RWPE1 (cell line): Measurements from ENCODE around the gene ANKRD11.

Experiments
- CTCF ChIA-PET: fragments of 350-600 bp; sonication (Branson Sonifier 250); formaldehyde crosslinking; extraction: SDS; loops from one replicate; lab custom pipeline; 2021; lab: Yijun Ruan, JAX
- POLR2A ChIA-PET: fragments of 400-600 bp; formaldehyde crosslinking; extraction: SDS; loops from one replicate; lab custom pipeline; 2020; ENCODE audit warnings: antibody characterized with exemption; ENCODE audit not compliant: low non-redundant PET; lab: Yijun Ruan, JAX
- DNase-seq: peaks from one replicate; pipeline ENCODE4 v3.0.0; 2012; ENCODE audit warnings: low spot score
- H3K27ac ChIP-seq: fragments of 450-650 bp; 2 replicates; pipeline ENCODE4 v1.5.1; 2017
- CTCF ChIP-seq: fragments of 450-650 bp; conservative IDR thresholded peaks from 2 replicates; pipeline ENCODE4 v1.5.1; 2017; ENCODE audit warnings: low read depth, mild to moderate bottlenecking

ANKRD11 gene

DNA sequence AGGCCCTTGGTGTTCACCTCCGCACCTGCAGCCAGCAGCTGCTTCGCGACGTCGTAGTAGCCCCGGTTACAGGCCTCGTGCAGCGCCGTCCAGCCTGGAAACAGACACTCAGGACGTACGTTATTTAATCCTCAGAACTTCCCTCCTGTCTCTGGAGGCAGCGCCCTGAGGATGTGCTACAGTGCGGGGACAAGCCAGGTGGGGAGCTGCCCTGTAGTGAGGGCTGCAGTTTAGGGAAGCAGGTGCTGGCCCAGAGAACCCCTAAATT lies 201.8 kb downstream of the ANKRD11 start:
- POLR2A ChIA-PET: no interaction called here
- peak overlapping the region; percentile 34 for H3K27ac ChIP-seq
- TF ChIP-seq CTCF: no peak
- no peak for DNase-seq
- CTCF ChIA-PET: interaction anchor here (0.6 to 0.7 kb wide), 4 partner anchors 8 to 697 kb away, joined by 3 to 6 read pairs (median 4); no protein-coding TSS in a partner anchor

DNA sequence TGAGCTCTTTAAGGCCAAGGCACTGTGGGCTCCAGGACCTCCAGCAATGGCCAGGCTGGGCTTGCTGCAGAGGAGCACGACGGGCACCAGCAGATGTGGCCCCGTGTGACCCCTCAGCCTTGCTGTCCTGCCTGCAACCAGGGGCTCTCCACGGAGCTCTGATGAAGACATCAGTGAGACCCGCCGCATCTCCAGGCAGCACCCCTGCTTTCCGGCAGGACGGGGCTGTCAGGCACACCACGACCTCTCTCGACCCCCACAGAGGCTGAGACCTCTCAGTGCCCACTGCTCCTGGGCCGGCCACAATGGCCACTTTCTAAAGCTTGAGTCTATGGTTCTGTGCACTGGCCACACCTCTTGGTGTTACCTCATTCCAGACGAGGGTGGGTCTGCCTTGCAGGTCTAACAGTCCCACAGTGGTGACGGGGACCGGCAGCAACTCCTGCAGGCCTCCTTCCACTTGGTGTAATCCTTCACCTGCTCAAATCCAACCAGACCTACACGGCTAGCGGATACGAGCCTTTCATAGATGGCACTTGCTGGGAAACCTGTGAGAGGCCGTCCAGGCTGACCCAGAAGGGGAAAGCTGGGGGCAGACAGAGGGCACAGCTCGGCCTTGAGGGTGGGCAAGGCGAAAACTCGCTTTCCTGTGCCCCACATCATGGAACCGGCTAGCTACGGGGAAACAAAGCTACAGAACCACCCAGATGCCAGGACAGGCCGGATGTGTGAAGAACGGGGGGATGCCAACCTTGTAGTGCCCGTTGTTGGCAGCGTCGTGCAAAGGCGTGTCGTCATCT lies 202.4 kb downstream of the ANKRD11 start:
- DNase-seq: no peak
- ChIA-PET POLR2A (no interaction called here), CTCF (interaction anchor here (0.6 kb wide), 1 partner anchor 504 kb away, joined by 3 read pairs; no protein-coding TSS in a partner anchor)
- H3K27ac ChIP-seq: peak overlapping the region; percentile 34
- no peak for TF ChIP-seq CTCF

DNA sequence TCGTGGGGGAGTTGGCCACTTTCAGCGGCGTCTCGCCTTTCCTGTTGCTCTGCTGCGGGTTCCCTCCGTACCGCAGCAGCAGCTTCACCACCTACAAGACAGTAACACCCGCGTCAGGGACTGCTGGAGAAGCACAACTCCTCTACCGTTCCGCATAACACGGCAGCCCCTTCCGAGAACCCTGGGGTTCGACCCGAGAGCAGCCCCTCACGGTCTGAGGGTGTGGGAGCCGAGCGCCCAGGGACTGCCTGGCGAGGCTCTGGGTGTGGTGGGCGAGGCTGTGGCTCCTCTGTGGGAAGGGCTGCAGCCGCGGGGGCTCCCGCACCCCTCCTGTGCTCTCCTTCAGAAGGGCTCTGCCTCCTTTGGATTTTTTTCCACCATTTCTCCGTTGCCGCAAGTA lies 204.3 kb downstream of the ANKRD11 start:
- DNase-seq: no peak
- ChIA-PET CTCF (interaction anchor here (0.6 kb wide), 1 partner anchor 181 kb away, joined by 3 read pairs; no protein-coding TSS in a partner anchor), POLR2A (no interaction called here)
- no peak for TF ChIP-seq CTCF
- H3K27ac ChIP-seq: no peak overlapping the region; the same call in 1 of the 2 replicates

DNA sequence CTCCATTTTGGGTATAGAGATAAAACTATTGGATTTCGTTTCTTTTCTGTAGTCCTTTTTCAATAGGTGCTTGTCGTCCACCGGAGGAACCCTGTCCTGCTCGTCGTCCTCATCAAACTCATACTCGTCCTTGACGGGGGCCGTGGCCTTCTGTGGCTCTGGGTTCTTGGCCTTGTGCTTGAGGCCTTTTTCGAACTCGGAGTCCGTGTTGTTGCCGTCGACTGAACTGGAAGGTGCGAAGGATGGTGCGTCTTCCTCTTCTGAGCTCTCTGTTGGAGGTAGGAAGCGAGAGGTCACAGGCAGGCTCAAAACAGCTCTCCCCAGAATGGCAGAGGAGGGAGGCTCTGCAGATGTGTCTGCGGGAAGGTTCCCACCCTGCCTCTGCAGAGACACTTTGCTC lies 205.0 kb downstream of the ANKRD11 start:
- no peak for DNase-seq
- ChIA-PET POLR2A (no interaction called here), CTCF (no interaction called here)
- TF ChIP-seq CTCF: no peak
- H3K27ac ChIP-seq: no peak overlapping the region

DNA sequence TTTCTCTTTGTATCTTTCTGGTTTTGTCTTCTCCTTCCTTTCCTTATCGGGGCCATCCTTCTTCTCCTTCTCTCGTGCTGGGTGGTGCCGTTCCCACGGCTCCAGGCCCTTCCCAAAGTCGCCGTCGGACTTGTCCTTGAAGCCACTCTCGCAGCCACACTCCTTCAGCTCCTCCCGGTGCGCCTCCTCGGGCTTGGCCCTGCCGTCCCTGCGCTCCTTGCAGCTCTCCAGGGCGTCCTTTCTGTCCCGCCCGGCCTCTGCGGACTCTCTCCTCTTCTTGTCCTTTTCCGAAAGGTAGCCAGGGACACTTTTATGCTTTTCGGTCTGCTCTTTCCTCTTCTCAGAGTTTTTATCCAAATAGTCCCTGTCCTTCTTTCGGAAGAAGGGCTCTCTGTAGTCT lies 206.9 kb downstream of the ANKRD11 start:
- H3K27ac ChIP-seq: 0 out of 2 replicates have a peak overlapping the region, but pooled peaks have one; percentile 1
- POLR2A ChIA-PET: no interaction called here
- CTCF ChIA-PET: no interaction called here
- TF ChIP-seq CTCF: no peak
- DNase-seq: no peak

GRCh38 chr16:89282523-89282922 lies 207.8 kb downstream of the ANKRD11 start:
- TF ChIP-seq CTCF: no peak
- CTCF ChIA-PET: interaction anchor here (0.6 kb wide), 1 partner anchor 789 kb away, joined by 4 read pairs; no protein-coding TSS in a partner anchor
- no peak for DNase-seq
- peak overlapping the region; percentile 15; the same call in 1 of the 2 replicates for H3K27ac ChIP-seq
- POLR2A ChIA-PET: no interaction called here
